HUES6 (cell line): ENCODE data around the gene LRCH3.

Experiments
- H3K27ac ChIP-seq: 2 replicates; pipeline ENCODE4 v1.7.0; 2013; ENCODE audit warnings: low read depth, mild to moderate bottlenecking, low read length, inconsistent platforms
- H3K27me3 ChIP-seq: 2 replicates; pipeline ENCODE4 v1.6.1; 2013; ENCODE audit warnings: low read length; ENCODE audit not compliant: control insufficient read depth, insufficient read depth
- H3K36me3 ChIP-seq: 2 replicates; pipeline ENCODE4 v1.6.1; 2013; ENCODE audit warnings: low read length; ENCODE audit not compliant: control insufficient read depth, insufficient read depth
- H3K4me1 ChIP-seq: 2 replicates; pipeline ENCODE4 v1.6.1; 2013; ENCODE audit warnings: low read length; ENCODE audit not compliant: control insufficient read depth, insufficient read depth
- H3K4me3 ChIP-seq: 2 replicates; pipeline ENCODE4 v1.5.1; 2013; ENCODE audit warnings: low read depth, low read length
- H3K9ac ChIP-seq: one replicate; pipeline ENCODE4 v1.6.1; 2013; ENCODE audit warnings: mild to moderate bottlenecking, low read length
- H3K9me3 ChIP-seq: 2 replicates; pipeline ENCODE4 v1.6.1; 2013; ENCODE audit warnings: low read depth, low read length; ENCODE audit not compliant: control insufficient read depth, insufficient read depth

Gene LRCH3

DNA sequence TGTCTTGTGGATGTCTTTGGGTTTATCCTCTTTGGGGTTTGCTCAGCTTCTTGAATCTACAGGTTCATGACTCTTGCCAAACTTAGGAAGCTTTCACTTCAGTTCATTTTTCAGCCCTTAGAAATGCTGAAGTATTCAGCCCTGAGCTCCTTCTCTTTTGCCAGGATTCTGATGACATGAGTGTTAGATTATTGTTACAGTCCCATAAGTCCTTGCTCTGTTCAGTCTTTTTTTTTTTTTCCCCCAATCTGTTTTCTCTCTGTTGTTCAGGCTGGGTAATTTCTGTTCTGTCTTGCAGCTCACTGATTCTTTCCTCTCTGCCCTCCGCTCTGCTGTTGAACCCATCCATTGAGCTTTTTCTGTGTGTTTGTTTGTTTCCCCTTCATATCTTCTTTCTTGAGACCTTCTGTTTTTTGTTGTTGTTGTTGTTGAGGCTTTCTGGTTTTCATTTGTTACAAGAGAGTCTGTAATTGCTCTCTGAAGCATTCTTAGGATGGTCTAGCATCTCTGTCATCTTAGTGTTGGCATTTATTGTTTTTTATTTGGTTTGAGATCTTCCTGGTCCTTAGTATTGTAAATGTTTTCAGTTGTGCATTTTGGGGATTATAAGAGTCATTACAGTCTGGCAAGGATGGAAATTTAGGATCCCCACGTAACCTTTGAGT is 18.4 kb downstream of the LRCH3 start:
- Histone ChIP-seq H3K27me3 (no peaks in the 10 kb centered on the region), H3K4me1 (0 out of 2 replicates have a peak, but pooled peaks cover 7% of the 10 kb centered on the region), H3K36me3 (peaks cover under 1% of the 10 kb centered on the region; the same call in 1 of the 2 replicates), H3K27ac (no peak overlapping the region), H3K4me3 (no peak overlapping the region), H3K9ac (no peak overlapping the region), H3K9me3 (no peaks in the 10 kb centered on the region)

DNA sequence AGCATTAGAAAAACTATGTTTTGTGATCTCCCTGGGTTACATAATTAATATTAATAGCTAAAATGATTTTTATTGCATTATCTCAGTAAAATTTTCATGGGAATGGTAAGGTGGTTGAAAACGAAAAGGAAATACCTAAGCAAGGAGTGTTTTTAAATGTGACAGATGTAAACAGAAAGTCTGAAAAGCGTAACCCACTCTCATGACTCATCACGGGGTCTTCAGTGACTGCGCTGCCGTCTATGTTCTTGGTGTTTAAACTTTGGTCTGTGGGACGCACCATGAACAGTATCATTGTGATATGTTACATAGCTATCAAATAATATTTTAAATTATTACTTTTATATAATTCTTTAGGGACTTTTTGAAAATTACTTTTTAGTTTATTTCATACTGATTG is 19.8 kb downstream of the LRCH3 start:
- H3K9me3 ChIP-seq: no peaks in the 10 kb centered on the region
- H3K27me3 ChIP-seq: no peaks in the 10 kb centered on the region
- no peak overlapping the region for H3K9ac ChIP-seq
- H3K36me3 ChIP-seq: peaks cover 3% of the 10 kb centered on the region; the same call in 1 of the 2 replicates
- H3K27ac ChIP-seq: no peak overlapping the region
- H3K4me1 ChIP-seq: peaks cover 14% of the 10 kb centered on the region; the same call in 1 of the 2 replicates
- no peak overlapping the region for H3K4me3 ChIP-seq

DNA sequence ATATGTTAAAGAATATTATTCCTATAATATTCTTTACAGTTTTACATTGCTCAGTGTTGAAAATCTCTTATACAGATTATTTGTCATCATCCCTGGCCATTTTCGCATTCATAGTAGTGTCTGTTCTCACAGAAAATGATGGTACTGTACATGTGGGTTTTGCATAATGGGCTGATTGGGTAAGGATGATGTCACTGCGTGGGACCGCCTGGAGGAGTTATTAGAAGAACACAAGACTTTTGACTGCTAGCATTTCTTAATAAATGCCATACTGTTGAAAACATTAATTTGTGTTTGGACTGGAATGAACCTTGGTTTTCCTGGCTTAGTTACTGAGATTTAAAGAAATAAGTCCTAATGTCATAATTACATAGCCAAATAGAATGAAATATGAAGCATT is 20.3 kb downstream of the LRCH3 start:
- H3K9ac ChIP-seq: no peak overlapping the region
- no peak overlapping the region for H3K4me3 ChIP-seq
- no peaks in the 10 kb centered on the region for H3K9me3 ChIP-seq

DNA sequence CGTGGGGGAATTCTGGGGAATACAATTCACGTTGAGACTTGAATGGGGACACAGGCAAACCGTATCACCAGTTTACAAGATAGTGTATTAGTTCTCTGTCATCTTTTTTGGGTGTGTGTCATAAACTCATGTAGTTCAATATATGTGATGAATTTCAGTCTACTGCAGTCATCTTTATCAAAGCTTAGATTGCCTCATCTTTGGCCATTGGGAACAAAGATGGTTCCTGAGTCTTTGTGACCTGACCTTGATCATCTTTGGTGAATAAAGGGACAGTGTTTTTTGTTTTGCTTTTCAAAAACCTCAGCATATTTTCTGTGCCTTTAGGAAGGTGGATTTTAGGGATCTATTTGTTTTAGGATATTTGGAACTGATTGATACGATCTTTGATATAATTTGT is 23.3 kb downstream of the LRCH3 start:
- Histone ChIP-seq H3K4me1 (peaks cover 11% of the 10 kb centered on the region; the same call in 1 of the 2 replicates), H3K27me3 (no peaks in the 10 kb centered on the region), H3K4me3 (no peak overlapping the region), H3K9ac (no peak overlapping the region), H3K27ac (no peak overlapping the region), H3K9me3 (no peaks in the 10 kb centered on the region), H3K36me3 (peaks cover 3% of the 10 kb centered on the region; the same call in 1 of the 2 replicates)

More for the DNA sequence above, 20.3 kb downstream of the LRCH3 start:
- Histone ChIP-seq H3K27ac (no peak overlapping the region), H3K27me3 (no peaks in the 10 kb centered on the region), H3K4me1 (peaks cover 14% of the 10 kb centered on the region; the same call in 1 of the 2 replicates), H3K36me3 (peaks cover 3% of the 10 kb centered on the region; the same call in 1 of the 2 replicates)

GRCh38 chr3:197820550-197821335 is 29.7 kb downstream of the LRCH3 start:
- no peak overlapping the region for H3K9ac ChIP-seq
- H3K4me1 ChIP-seq: no peaks in the 10 kb centered on the region
- peaks cover 39% of the 10 kb centered on the region for H3K36me3 ChIP-seq
- no peaks in the 10 kb centered on the region for H3K27me3 ChIP-seq
- no peak overlapping the region for H3K27ac ChIP-seq
- H3K4me3 ChIP-seq: no peak overlapping the region
- no peaks in the 10 kb centered on the region for H3K9me3 ChIP-seq

DNA sequence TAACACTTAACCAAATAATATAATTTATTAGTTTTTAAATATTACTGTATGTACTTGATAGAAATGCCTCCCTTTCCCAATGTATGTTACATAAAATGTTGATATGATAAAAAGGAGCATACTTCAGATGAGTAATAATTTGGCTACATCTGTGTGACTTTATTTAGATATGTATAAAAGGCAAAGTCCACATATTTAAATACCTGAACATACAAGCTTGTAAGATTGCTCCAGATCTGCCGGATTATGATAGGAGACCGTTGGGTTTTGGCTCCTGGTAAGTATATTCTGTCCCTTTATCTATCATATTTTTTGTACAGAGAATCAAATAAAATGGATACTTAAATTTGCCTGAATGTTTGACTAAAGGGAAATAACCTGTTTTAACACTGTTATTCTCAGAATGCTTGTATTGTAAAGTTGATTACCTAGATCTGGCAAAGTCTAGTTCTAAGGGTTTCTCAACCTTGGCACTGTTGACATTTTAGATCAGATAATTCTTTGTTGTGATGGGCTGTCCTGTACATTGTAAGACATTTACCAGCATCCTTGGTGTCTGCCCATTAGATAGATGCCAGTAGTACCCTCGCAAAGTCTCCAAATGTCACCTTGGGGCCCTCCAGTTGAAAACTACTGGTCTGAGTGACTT is 38.5 kb downstream of the LRCH3 start:
- H3K9me3 ChIP-seq: no peaks in the 10 kb centered on the region
- no peaks in the 10 kb centered on the region for H3K4me1 ChIP-seq
- no peak overlapping the region for H3K27ac ChIP-seq
- H3K27me3 ChIP-seq: no peaks in the 10 kb centered on the region
- peaks cover 72% of the 10 kb centered on the region for H3K36me3 ChIP-seq
- H3K9ac ChIP-seq: no peak overlapping the region
- H3K4me3 ChIP-seq: no peak overlapping the region

DNA sequence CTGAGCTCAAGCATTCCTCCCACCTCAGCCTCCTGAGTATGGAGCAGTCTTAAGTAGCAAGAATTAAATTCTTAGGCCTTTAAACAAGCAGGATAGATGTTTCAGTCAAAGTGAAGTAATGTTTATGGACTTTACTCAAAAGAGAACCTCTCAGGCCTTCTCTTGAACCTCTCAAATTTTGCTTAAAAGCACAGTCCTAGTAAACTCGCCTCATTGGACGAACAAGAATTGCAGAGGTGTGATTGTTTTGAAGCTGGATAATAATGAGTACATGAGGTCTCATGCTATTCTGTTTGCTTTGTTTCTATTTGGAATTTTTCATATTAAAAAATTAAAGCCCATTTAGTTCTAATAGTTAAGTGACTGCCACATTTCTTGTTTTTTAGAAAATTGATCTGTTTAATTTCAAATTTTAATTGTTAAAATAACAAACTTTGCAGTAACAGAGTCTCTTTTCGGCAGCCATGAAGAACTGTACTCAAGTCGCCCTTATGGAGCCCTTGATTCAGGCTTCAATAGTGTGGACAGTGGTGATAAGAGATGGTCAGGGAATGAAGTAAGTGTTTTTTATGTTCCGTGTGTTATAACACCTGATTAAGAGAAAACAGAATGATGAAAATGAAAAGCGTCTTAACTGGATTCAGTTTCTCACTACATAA is 39.4 kb downstream of the LRCH3 start:
- Histone ChIP-seq H3K9ac (no peak overlapping the region), H3K4me1 (no peaks in the 10 kb centered on the region), H3K27me3 (no peaks in the 10 kb centered on the region), H3K4me3 (no peak overlapping the region), H3K36me3 (peaks cover 73% of the 10 kb centered on the region), H3K9me3 (no peaks in the 10 kb centered on the region), H3K27ac (no peak overlapping the region)

DNA sequence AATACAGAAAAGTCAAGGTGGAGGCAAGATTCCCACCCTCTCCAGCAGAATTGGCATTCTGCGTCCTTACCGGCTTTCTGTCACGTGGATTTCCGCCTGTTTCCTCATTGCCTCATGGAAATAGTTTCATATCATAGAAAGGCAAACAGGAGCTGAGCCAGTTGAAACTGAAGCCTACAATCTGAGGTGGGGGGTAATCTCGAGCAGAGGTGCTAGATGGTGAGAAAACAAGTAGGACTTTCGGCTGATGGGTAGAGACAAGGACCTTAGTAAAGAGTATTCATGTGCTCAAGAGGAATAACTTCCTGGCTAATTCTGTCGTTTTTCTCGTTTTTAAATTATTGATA is 39.9 kb downstream of the LRCH3 start:
- Histone ChIP-seq H3K9ac (no peak overlapping the region), H3K4me3 (no peak overlapping the region), H3K4me1 (no peaks in the 10 kb centered on the region), H3K9me3 (no peaks in the 10 kb centered on the region), H3K36me3 (peaks cover 77% of the 10 kb centered on the region), H3K27ac (no peak overlapping the region), H3K27me3 (no peaks in the 10 kb centered on the region)

DNA sequence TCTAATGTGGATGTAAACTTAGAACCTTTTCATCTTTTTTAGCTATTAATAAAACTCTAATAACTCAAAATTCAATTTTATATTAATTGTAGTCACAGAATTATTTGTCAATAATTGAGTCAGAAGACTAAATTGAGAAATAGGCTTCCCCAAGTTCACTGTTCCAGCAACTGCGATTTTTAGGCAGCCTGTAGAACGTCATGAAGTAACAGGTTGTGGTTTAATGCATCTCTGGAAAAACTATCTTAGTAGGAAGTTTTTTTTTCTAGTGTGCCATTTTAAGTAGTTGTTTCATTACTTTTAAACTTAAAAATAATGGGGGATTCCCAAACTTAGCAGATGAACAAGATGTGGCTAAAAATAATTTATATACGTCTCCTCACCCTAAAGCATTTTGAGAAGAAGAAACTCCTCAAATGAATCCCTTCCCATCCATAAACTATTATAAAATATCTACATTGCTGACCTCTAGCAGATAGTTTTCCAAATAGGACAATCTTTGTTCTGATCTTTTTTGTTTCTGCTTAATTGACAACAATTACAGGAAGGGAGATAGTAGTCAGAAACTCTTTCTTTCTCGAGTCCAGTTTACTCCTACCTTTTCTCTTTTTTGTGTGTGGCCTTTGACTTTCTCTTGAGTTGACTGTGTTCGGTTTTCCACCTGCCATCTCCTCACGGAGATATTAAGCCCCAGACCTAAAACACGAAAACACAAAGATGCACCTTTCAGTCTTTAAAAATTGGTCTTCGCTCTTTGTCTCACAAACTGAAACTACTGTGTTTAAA is 43.1 kb downstream of the LRCH3 start:
- H3K27ac ChIP-seq: no peak overlapping the region
- no peak overlapping the region for H3K4me3 ChIP-seq
- H3K4me1 ChIP-seq: no peaks in the 10 kb centered on the region
- no peaks in the 10 kb centered on the region for H3K27me3 ChIP-seq
- peaks cover 73% of the 10 kb centered on the region for H3K36me3 ChIP-seq
- H3K9me3 ChIP-seq: no peaks in the 10 kb centered on the region
- no peak overlapping the region for H3K9ac ChIP-seq

GRCh38 chr3:197835509-197835908 is 44.5 kb downstream of the LRCH3 start:
- H3K4me3 ChIP-seq: no peak overlapping the region
- H3K9ac ChIP-seq: no peak overlapping the region
- H3K4me1 ChIP-seq: no peaks in the 10 kb centered on the region
- H3K36me3 ChIP-seq: peaks cover 74% of the 10 kb centered on the region
- H3K27ac ChIP-seq: no peak overlapping the region
- no peaks in the 10 kb centered on the region for H3K9me3 ChIP-seq
- no peaks in the 10 kb centered on the region for H3K27me3 ChIP-seq
